Measurements from ENCODE around the gene NEDD4. TPM values are rescaled to one million over a fixed set of nuclear protein-coding genes. Genes with fewer than 3 reads are reported as not detected.

The NEDD4 gene
- total and polyA plus RNA-seq, 10 of the 15 experiments (the other 5 are each of a cell fraction or from before 2014, with no cell fraction given), result 1.3 to 7.7 (median 4.4) TPM

- TF ChIP-seq BHLHE40 (IDR thresholded peaks at IDR 0.05; ENCODE audit: borderline replicate concordance in 1 of 2, low read depth in 2 of 2, low read length in 1 of 2) (no peak), ZNF687 (IDR thresholded peaks at IDR 0.05) (no peak), NKRF (conservative IDR thresholded peaks at IDR 0.05) (no peak), ZBTB40 (IDR thresholded peaks at IDR 0.05; ENCODE audit: borderline replicate concordance) (no peak), ETV6 (conservative IDR thresholded peaks at IDR 0.05 in 1 of 2, IDR thresholded peaks at IDR 0.05 in 1 of 2; ENCODE audit: borderline replicate concordance in 1 of 2, low read depth in 1 of 2) (no peak), SMC3 (IDR thresholded peaks at IDR 0.05; ENCODE audit: borderline replicate concordance, low read length) (no peak)
Measured at GRCh38 chr15:56032373-56032772, 39.0 kb upstream of the NEDD4 start (continued).

Measured in GM12878 (cell line).